Measurements from ENCODE around the gene PEPD.
"Not testable (repeated sequence)": the region's sequence is repeated elsewhere in the genome, so short reads cannot be mapped to it uniquely, and the experiment has no call there.

The PEPD gene

GRCh38 chr19:33496038-33496895, 25.3 kb downstream of the PEPD start:
- no peak for DNase-seq

- no peak for DNase-seq
Measured at GRCh38 chr19:33493401-33494275, 28.0 kb downstream of the PEPD start.

- DNase-seq = no peak
Measured at GRCh38 chr19:33492951-33493350, 28.6 kb downstream of the PEPD start.

- no peak for DNase-seq
Measured at GRCh38 chr19:33492090-33492489, 29.5 kb downstream of the PEPD start.

GRCh38 chr19:33490596-33490995, 31.0 kb downstream of the PEPD start:
- DNase-seq = not testable (repeated sequence)

- DNase-seq = no peak
Measured at GRCh38 chr19:33490041-33490451, 31.5 kb downstream of the PEPD start.

GRCh38 chr19:33488826-33489225, 32.8 kb downstream of the PEPD start:
- DNase-seq = no peak

GRCh38 chr19:33487901-33488800, 33.4 kb downstream of the PEPD start:
- no peak for DNase-seq

- peak in 1 of 3 experiments; percentile 20 for DNase-seq
Measured at GRCh38 chr19:33486936-33487811, 34.4 kb downstream of the PEPD start.

GRCh38 chr19:33486407-33486806, 35.2 kb downstream of the PEPD start:
- no peak for DNase-seq

GRCh38 chr19:33484226-33484774, 37.3 kb downstream of the PEPD start:
- DNase-seq = no peak

GRCh38 chr19:33482476-33482875, 39.1 kb downstream of the PEPD start:
- no peak for DNase-seq

GRCh38 chr19:33481863-33482262, 39.7 kb downstream of the PEPD start:
- DNase-seq = no peak

- not testable (repeated sequence) for DNase-seq
Measured at GRCh38 chr19:33479570-33479969, 42.0 kb downstream of the PEPD start.

- no peak for DNase-seq
Measured at GRCh38 chr19:33477781-33478180, 43.8 kb downstream of the PEPD start.

GRCh38 chr19:33476151-33476707, 45.4 kb downstream of the PEPD start:
- DNase-seq = no peak

- no peak for DNase-seq
Measured at GRCh38 chr19:33473653-33474305, 47.8 kb downstream of the PEPD start.

- DNase-seq = peak in 1 of 3 experiments; percentile 10
Measured at GRCh38 chr19:33472691-33473652, 48.6 kb downstream of the PEPD start.

GRCh38 chr19:33472226-33472625, 49.4 kb downstream of the PEPD start:
- no peak for DNase-seq

Measured in NCI-H1417 (cell line).